ENCODE results near the gene CCDC110.
A peak's percentile ranks its signal among the peaks of the same experiment; 100 is the strongest.

The CCDC110 gene

GRCh38 chr4:185472103-185472542 lies 590 bp upstream of the CCDC110 start:
- no peak for DNase-seq (ENCODE audit: low read depth)

- no peak for DNase-seq (ENCODE audit: low read depth)
These were observed 885 bp downstream of the CCDC110 start for GRCh38 chr4:185470501-185471195.

GRCh38 chr4:185469580-185470154 lies 1.9 kb downstream of the CCDC110 start:
- DNase-seq (ENCODE audit: low read depth): no peak

- DNase-seq (ENCODE audit: low read depth): no peak
These were observed 2.5 kb downstream of the CCDC110 start for GRCh38 chr4:185468999-185469398.

GRCh38 chr4:185467991-185468390 lies 3.5 kb downstream of the CCDC110 start:
- DNase-seq (ENCODE audit: low read depth): no peak

- DNase-seq (ENCODE audit: low read depth): no peak
These were observed 4.4 kb downstream of the CCDC110 start for GRCh38 chr4:185467101-185467500.

- DNase-seq (ENCODE audit: low read depth): no peak
These were observed 5.8 kb downstream of the CCDC110 start for GRCh38 chr4:185465707-185466106.

- no peak for DNase-seq (ENCODE audit: low read depth)
These were observed 6.6 kb downstream of the CCDC110 start for GRCh38 chr4:185464887-185465286.

GRCh38 chr4:185464183-185464582 lies 7.3 kb downstream of the CCDC110 start:
- DNase-seq (ENCODE audit: low read depth): no peak

- DNase-seq (ENCODE audit: low read depth): no peak
These were observed 8.0 kb downstream of the CCDC110 start for GRCh38 chr4:185463541-185463940.

GRCh38 chr4:185461565-185461964 lies 10.0 kb downstream of the CCDC110 start:
- DNase-seq (ENCODE audit: low read depth): no peak

GRCh38 chr4:185457136-185457535 lies 14.4 kb downstream of the CCDC110 start:
- no peak for DNase-seq (ENCODE audit: low read depth)

GRCh38 chr4:185456131-185456530 lies 15.4 kb downstream of the CCDC110 start:
- DNase-seq (ENCODE audit: low read depth): no peak

GRCh38 chr4:185445209-185445608 lies 26.3 kb downstream of the CCDC110 start:
- DNase-seq (ENCODE audit: low read depth): no peak

- DNase-seq (ENCODE audit: low read depth): no peak
These were observed 30.1 kb downstream of the CCDC110 start for GRCh38 chr4:185441479-185441878.

GRCh38 chr4:185437809-185438208 lies 33.7 kb downstream of the CCDC110 start:
- DNase-seq (ENCODE audit: low read depth): no peak

GRCh38 chr4:185435466-185435865 lies 36.1 kb downstream of the CCDC110 start:
- no peak for DNase-seq (ENCODE audit: low read depth)

- DNase-seq (ENCODE audit: low read depth): no peak
These were observed 41.9 kb downstream of the CCDC110 start for GRCh38 chr4:185429660-185430059.

- no peak for DNase-seq (ENCODE audit: low read depth)
These were observed 44.4 kb downstream of the CCDC110 start for GRCh38 chr4:185426960-185427688.

- peak; percentile 82 for DNase-seq (ENCODE audit: low read depth)
These were observed 45.7 kb downstream of the CCDC110 start, which contains the start of gene UFSP2 for GRCh38 chr4:185425647-185426352. Gene UFSP2, minus strand, starts transcription at chr4:185425964. Its CDS starts 96 bp downstream, at chr4:185425868.

- no peak for DNase-seq (ENCODE audit: low read depth)
These were observed 46.5 kb downstream of the CCDC110 start for GRCh38 chr4:185424905-185425646.
